WTC11 (cell line): ENCODE results near the gene HEPHL1. TPM values are rescaled to one million over a fixed set of nuclear protein-coding genes. Genes with fewer than 3 reads are reported as not detected.

ENCODE experiments used
- ATAC-seq: fragments of 200-7000 bp; cut with Tn5 transposase; 2 replicates; pipeline ENCODE4 v1.10.0; 2021; ENCODE audit warnings: mild to moderate bottlenecking, moderate library complexity
- CTCF ChIA-PET: fragments of 300-600 bp; sonication (Branson Sonifier 250); formaldehyde crosslinking; loops from one replicate; lab custom pipeline; 2021; ENCODE audit warnings: antibody characterized with exemption; lab: Charles Lee
- POLR2A ChIA-PET: fragments of 350-600 bp; sonication (Branson Sonifier 250); formaldehyde crosslinking; loops from one replicate; lab custom pipeline; 2021; ENCODE audit warnings: antibody characterized with exemption; lab: Charles Lee
- DNase-seq: peaks from one replicate; pipeline ENCODE4 v3.0.0; 2021; ENCODE audit warnings: low spot score
- H3K27ac Mint-ChIP-seq: 2 replicates; pipeline ENCODE4 v1.8.0; 2021; ENCODE audit warnings: mixed read lengths
- H3K27me3 Mint-ChIP-seq: 2 replicates; pipeline ENCODE4 v1.8.0; 2021; ENCODE audit warnings: low read depth, mild to moderate bottlenecking, moderate library complexity, mixed read lengths
- H3K36me3 Mint-ChIP-seq: 2 replicates; pipeline ENCODE4 v1.8.0; 2021; ENCODE audit warnings: mixed read lengths
- H3K4me1 Mint-ChIP-seq: 2 replicates; pipeline ENCODE4 v1.8.0; 2022; ENCODE audit warnings: mixed read lengths
- H3K4me3 Mint-ChIP-seq: 2 replicates; pipeline ENCODE4 v1.8.0; 2021; ENCODE audit warnings: mild to moderate bottlenecking, moderate library complexity, mixed read lengths
- H3K9me3 Mint-ChIP-seq: 2 replicates; pipeline ENCODE4 v1.8.0; 2021; ENCODE audit warnings: mixed read lengths
- CREB1 ChIP-seq: sonication (generic); formaldehyde crosslinking; IDR thresholded peaks from 2 replicates; pipeline ENCODE4 v1.8.0; 2023; ENCODE audit warnings: mild to moderate bottlenecking, missing genetic modification reagents
- CREM ChIP-seq: sonication (generic); formaldehyde crosslinking; IDR thresholded peaks from 2 replicates; pipeline ENCODE4 v1.8.1; 2022; ENCODE audit warnings: mild to moderate bottlenecking, missing genetic modification reagents, moderate library complexity
- FOXK1 ChIP-seq: sonication (generic); formaldehyde crosslinking; IDR thresholded peaks from 2 replicates; pipeline ENCODE4 v1.8.0; 2022; ENCODE audit warnings: mild to moderate bottlenecking, moderate library complexity, missing genetic modification reagents
- FOXP1 ChIP-seq: sonication (generic); formaldehyde crosslinking; IDR thresholded peaks from 2 replicates; pipeline ENCODE4 v1.8.0; 2022; ENCODE audit warnings: missing genetic modification reagents, mild to moderate bottlenecking, moderate library complexity, borderline replicate concordance
- GABPB1 ChIP-seq: sonication (generic); formaldehyde crosslinking; IDR thresholded peaks from 2 replicates; pipeline ENCODE4 v1.8.1; 2023; ENCODE audit warnings: mild to moderate bottlenecking, missing genetic modification reagents
- GRHL2 ChIP-seq: fragments of 250-450 bp; sonication (Bioruptor Pico); IDR thresholded peaks from 2 replicates; pipeline ENCODE4 v1.8.0; 2022; ENCODE audit warnings: mild to moderate bottlenecking, moderate library complexity; ENCODE audit not compliant: insufficient replicate concordance, severe bottlenecking
- NFE2L1 ChIP-seq: sonication (generic); formaldehyde crosslinking; IDR thresholded peaks from 2 replicates; pipeline ENCODE4 v1.8.1; 2023; ENCODE audit warnings: missing genetic modification reagents
- NR3C1 ChIP-seq: sonication (generic); formaldehyde crosslinking; conservative IDR thresholded peaks from 2 replicates; pipeline ENCODE4 v1.8.1; 2023; ENCODE audit warnings: low read depth, mild to moderate bottlenecking, missing genetic modification reagents
- OVOL2 ChIP-seq: fragments of 250-450 bp; sonication (Bioruptor Pico); IDR thresholded peaks from 2 replicates; pipeline ENCODE4 v1.9.0; 2021; ENCODE audit warnings: mild to moderate bottlenecking, borderline replicate concordance
- TP53 ChIP-seq: sonication (generic); formaldehyde crosslinking; IDR thresholded peaks from 2 replicates; pipeline ENCODE4 v1.8.1; 2023; ENCODE audit warnings: mild to moderate bottlenecking, missing genetic modification reagents
- ZNF423 ChIP-seq: fragments of 250-450 bp; sonication (Bioruptor Pico); IDR thresholded peaks from 2 replicates; pipeline ENCODE4 v2.1.2; 2022; ENCODE audit warnings: mild to moderate bottlenecking, moderate library complexity
- total RNA-seq: library from RNA; stranded (reverse); gene quantifications from 3 replicates; pipeline ENCODE4 v1.2.3, GENCODE V29; 2021
- TF ChIP-seq, protein P1 (sequence below): sonication (generic); formaldehyde crosslinking; IDR thresholded peaks from 2 replicates; pipeline ENCODE4 v1.8.0; 2022; ENCODE audit warnings: mild to moderate bottlenecking, missing genetic modification reagents
- TF ChIP-seq, protein P2 (sequence below): sonication (generic); formaldehyde crosslinking; IDR thresholded peaks from 2 replicates; pipeline ENCODE4 v1.8.1; 2023; ENCODE audit warnings: mild to moderate bottlenecking, moderate library complexity, missing genetic modification reagents
- TF ChIP-seq, protein P3 (sequence below): fragments of 250-450 bp; sonication (Bioruptor Pico); IDR thresholded peaks from 2 replicates; pipeline ENCODE4 v1.9.0; 2021; ENCODE audit warnings: moderate library complexity, mild to moderate bottlenecking, inconsistent platforms, borderline replicate concordance
- TF ChIP-seq, protein P4 (sequence below): fragments of 250-450 bp; sonication (Bioruptor Pico); IDR thresholded peaks from 2 replicates; pipeline ENCODE4 v1.8.0; 2021; ENCODE audit warnings: mild to moderate bottlenecking
- TF ChIP-seq, protein P5 (sequence below): sonication (generic); formaldehyde crosslinking; IDR thresholded peaks from 2 replicates; pipeline ENCODE4 v1.8.1; 2022; ENCODE audit warnings: low read depth, mild to moderate bottlenecking, moderate library complexity, missing genetic modification reagents, borderline replicate concordance
- TF ChIP-seq, protein P6 (sequence below): sonication (generic); formaldehyde crosslinking; IDR thresholded peaks from 2 replicates; pipeline ENCODE4 v1.8.1; 2023; ENCODE audit warnings: mild to moderate bottlenecking, missing genetic modification reagents

Gene HEPHL1
- total RNA-seq, 1 experiment from 2014 or later: 0.13 TPM

DNA sequence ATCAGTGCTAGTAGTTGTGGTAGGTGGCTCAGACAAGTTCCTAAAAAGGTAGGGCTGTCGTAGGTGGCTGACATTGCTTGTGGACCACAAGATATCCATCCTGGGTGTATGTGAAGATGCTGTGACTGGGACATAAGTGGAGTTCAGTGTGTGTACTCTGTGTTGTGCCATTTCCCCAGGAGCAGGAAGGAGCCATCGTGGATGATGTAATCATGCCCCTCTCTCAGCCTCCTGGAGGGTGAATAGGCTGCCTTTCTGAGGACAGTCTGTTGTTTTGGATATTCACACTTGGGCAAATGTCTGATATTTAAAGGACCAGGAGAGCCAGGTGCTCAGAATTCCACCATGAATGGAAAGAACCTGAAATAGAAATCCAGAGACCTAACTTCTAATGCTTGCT, 2.7 kb downstream of the HEPHL1 start:
- H3K36me3 Mint-ChIP-seq: no peaks in the 10 kb centered on the region; the same call in 1 of the 2 replicates
- peaks cover 24% of the 10 kb centered on the region for H3K9me3 Mint-ChIP-seq
- ChIA-PET POLR2A (no interaction called here), CTCF (no interaction called here)
- TF ChIP-seq, protein P1, sequence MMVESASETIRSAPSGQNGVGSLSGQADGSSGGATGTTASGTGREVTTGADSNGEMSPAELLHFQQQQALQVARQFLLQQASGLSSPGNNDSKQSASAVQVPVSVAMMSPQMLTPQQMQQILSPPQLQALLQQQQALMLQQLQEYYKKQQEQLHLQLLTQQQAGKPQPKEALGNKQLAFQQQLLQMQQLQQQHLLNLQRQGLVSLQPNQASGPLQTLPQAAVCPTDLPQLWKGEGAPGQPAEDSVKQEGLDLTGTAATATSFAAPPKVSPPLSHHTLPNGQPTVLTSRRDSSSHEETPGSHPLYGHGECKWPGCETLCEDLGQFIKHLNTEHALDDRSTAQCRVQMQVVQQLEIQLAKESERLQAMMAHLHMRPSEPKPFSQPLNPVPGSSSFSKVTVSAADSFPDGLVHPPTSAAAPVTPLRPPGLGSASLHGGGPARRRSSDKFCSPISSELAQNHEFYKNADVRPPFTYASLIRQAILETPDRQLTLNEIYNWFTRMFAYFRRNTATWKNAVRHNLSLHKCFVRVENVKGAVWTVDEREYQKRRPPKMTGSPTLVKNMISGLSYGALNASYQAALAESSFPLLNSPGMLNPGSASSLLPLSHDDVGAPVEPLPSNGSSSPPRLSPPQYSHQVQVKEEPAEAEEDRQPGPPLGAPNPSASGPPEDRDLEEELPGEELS: no peak
- TF ChIP-seq CREB1 (CRISPR knock-in tag) (no peak), NR3C1 (CRISPR knock-in tag) (no peak), TP53 (CRISPR knock-in tag) (no peak), CREM (CRISPR knock-in tag) (no peak), FOXP1 (no peak)
- TF ChIP-seq, protein P2, sequence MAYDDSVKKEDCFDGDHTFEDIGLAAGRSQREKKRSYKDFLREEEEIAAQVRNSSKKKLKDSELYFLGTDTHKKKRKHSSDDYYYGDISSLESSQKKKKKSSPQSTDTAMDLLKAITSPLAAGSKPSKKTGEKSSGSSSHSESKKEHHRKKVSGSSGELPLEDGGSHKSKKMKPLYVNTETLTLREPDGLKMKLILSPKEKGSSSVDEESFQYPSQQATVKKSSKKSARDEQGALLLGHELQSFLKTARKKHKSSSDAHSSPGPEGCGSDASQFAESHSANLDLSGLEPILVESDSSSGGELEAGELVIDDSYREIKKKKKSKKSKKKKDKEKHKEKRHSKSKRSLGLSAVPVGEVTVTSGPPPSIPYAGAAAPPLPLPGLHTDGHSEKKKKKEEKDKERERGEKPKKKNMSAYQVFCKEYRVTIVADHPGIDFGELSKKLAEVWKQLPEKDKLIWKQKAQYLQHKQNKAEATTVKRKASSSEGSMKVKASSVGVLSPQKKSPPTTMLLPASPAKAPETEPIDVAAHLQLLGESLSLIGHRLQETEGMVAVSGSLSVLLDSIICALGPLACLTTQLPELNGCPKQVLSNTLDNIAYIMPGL (CRISPR knock-in tag): no peak
- TF ChIP-seq, protein P3, sequence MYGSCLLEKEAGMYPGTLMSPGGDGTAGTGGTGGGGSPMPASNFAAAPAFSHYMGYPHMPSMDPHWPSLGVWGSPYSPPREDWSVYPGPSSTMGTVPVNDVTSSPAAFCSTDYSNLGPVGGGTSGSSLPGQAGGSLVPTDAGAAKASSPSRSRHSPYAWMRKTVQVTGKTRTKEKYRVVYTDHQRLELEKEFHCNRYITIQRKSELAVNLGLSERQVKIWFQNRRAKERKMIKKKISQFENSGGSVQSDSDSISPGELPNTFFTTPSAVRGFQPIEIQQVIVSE (CRISPR knock-in tag): no peak
- TF ChIP-seq, protein P4, sequence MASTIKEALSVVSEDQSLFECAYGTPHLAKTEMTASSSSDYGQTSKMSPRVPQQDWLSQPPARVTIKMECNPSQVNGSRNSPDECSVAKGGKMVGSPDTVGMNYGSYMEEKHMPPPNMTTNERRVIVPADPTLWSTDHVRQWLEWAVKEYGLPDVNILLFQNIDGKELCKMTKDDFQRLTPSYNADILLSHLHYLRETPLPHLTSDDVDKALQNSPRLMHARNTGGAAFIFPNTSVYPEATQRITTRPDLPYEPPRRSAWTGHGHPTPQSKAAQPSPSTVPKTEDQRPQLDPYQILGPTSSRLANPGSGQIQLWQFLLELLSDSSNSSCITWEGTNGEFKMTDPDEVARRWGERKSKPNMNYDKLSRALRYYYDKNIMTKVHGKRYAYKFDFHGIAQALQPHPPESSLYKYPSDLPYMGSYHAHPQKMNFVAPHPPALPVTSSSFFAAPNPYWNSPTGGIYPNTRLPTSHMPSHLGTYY (CRISPR knock-in tag): no peak
- DNase-seq (no peak), ATAC-seq (no peak)
- 0 out of 2 replicates have a peak, but pooled peaks cover 3% of the 10 kb centered on the region for H3K27me3 Mint-ChIP-seq
- H3K27ac Mint-ChIP-seq: no peak overlapping the region
- H3K4me3 Mint-ChIP-seq: no peak overlapping the region
- H3K4me1 Mint-ChIP-seq: peaks cover 8% of the 10 kb centered on the region

DNA sequence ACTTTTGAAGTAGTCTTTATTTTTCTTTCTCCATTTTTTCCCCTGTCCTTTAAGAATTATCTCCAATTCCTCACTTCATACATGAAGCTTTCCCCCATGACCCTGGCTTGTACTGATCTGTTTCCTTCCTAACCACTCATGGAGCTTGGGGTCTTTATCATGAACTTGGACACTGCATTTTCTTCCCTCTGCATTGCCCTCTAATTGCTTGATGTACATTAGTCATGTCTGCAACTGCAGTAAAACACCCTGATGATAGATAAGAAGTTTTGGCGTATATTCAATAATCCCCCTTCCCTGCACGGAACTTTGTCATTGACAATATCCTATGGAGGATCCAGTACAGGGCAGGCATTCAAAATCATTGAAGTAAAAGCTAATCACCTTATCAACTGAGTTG, 3.4 kb downstream of the HEPHL1 start:
- ChIA-PET CTCF (no interaction called here), POLR2A (no interaction called here)
- Mint-ChIP-seq H3K36me3 (no peaks in the 10 kb centered on the region; the same call in 1 of the 2 replicates), H3K27ac (no peak overlapping the region), H3K9me3 (peaks cover 24% of the 10 kb centered on the region), H3K4me3 (no peak overlapping the region), H3K4me1 (peaks cover 8% of the 10 kb centered on the region), H3K27me3 (0 out of 2 replicates have a peak, but pooled peaks cover 3% of the 10 kb centered on the region)
- no peak for DNase-seq
- ATAC-seq: no peak
- TF ChIP-seq ZNF423 (no peak), OVOL2 (no peak), NFE2L1 (no peak), GRHL2 (CRISPR knock-in tag) (no peak), FOXK1 (CRISPR knock-in tag) (no peak), GABPB1 (CRISPR knock-in tag) (no peak)
- TF ChIP-seq, protein P5, sequence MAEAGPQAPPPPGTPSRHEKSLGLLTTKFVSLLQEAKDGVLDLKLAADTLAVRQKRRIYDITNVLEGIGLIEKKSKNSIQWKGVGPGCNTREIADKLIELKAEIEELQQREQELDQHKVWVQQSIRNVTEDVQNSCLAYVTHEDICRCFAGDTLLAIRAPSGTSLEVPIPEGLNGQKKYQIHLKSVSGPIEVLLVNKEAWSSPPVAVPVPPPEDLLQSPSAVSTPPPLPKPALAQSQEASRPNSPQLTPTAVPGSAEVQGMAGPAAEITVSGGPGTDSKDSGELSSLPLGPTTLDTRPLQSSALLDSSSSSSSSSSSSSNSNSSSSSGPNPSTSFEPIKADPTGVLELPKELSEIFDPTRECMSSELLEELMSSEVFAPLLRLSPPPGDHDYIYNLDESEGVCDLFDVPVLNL (CRISPR knock-in tag): no peak
- TF ChIP-seq, protein P6, sequence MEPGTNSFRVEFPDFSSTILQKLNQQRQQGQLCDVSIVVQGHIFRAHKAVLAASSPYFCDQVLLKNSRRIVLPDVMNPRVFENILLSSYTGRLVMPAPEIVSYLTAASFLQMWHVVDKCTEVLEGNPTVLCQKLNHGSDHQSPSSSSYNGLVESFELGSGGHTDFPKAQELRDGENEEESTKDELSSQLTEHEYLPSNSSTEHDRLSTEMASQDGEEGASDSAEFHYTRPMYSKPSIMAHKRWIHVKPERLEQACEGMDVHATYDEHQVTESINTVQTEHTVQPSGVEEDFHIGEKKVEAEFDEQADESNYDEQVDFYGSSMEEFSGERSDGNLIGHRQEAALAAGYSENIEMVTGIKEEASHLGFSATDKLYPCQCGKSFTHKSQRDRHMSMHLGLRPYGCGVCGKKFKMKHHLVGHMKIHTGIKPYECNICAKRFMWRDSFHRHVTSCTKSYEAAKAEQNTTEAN (CRISPR knock-in tag): no peak
